HFFc6 (cell line): ENCODE data around the gene KCNIP3. TPM values are rescaled to one million over a fixed set of nuclear protein-coding genes. Genes with fewer than 3 reads are reported as not detected.

Experiments
- DNase-seq: peaks from one replicate; pipeline ENCODE4 v3.0.0-alpha.2; 2018
- H3K27ac Mint-ChIP-seq: 2 replicates; pipeline ENCODE4 v1.8.0; 2020; ENCODE audit warnings: mild to moderate bottlenecking, mixed read lengths
- H3K27me3 Mint-ChIP-seq: 2 replicates; pipeline ENCODE4 v1.8.0; 2021; ENCODE audit warnings: mild to moderate bottlenecking, moderate library complexity, mixed read lengths; ENCODE audit not compliant: insufficient read depth
- H3K36me3 Mint-ChIP-seq: 2 replicates; pipeline ENCODE4 v1.8.0; 2021; ENCODE audit warnings: low read depth, mixed read lengths
- H3K4me1 Mint-ChIP-seq: 2 replicates; pipeline ENCODE4 v1.8.0; 2020; ENCODE audit warnings: low read depth, mixed read lengths
- H3K4me3 Mint-ChIP-seq: 2 replicates; pipeline ENCODE4 v1.8.0; 2020; ENCODE audit warnings: mild to moderate bottlenecking, moderate library complexity, mixed read lengths
- H3K9me3 Mint-ChIP-seq: 2 replicates; pipeline ENCODE4 v1.8.0; 2020; ENCODE audit warnings: mild to moderate bottlenecking, mixed read lengths
- CTCF ChIP-seq: fragments of 200-600 bp; sonication (generic); IDR thresholded peaks from 2 replicates; pipeline ENCODE4 v1.5.0; 2021; ENCODE audit warnings: antibody characterized with exemption, mild to moderate bottlenecking
- total RNA-seq, 6 experiments: library from RNA; stranded (reverse); fragmentation: NEBNext Ultra II Directional; extraction: Animal tissue kit (Norgen Biotek cat#: 25700); gene quantifications; 2 replicates in 1 of 6; 3 replicates in 5 of 6; pipeline ENCODE4 v1.2.3, GENCODE V29; 2021

KCNIP3 gene
- total RNA-seq, 6 experiments from 2014 or later = 0.56 to 2.4 (median 0.67) TPM

GRCh38 chr2:95303191-95303919 is 6.2 kb downstream of the KCNIP3 start:
- TF ChIP-seq CTCF = no peak
- DNase-seq = no peak
- Mint-ChIP-seq H3K27ac (no peak overlapping the region), H3K27me3 (peaks cover 24% of the 10 kb centered on the region), H3K36me3 (no peaks in the 10 kb centered on the region), H3K4me1 (no peaks in the 10 kb centered on the region), H3K4me3 (no peak overlapping the region), H3K9me3 (no peaks in the 10 kb centered on the region)

GRCh38 chr2:95305380-95306061 is 8.4 kb downstream of the KCNIP3 start:
- Mint-ChIP-seq H3K4me1 (no peaks in the 10 kb centered on the region), H3K27ac (no peak overlapping the region), H3K27me3 (peaks cover 27% of the 10 kb centered on the region), H3K9me3 (no peaks in the 10 kb centered on the region), H3K4me3 (no peak overlapping the region), H3K36me3 (no peaks in the 10 kb centered on the region)
- TF ChIP-seq CTCF = no peak
- DNase-seq = no peak

GRCh38 chr2:95306336-95306895 is 9.3 kb downstream of the KCNIP3 start:
- H3K9me3 Mint-ChIP-seq = no peaks in the 10 kb centered on the region
- TF ChIP-seq CTCF = no peak
- H3K27me3 Mint-ChIP-seq = peaks cover 22% of the 10 kb centered on the region
- H3K27ac Mint-ChIP-seq = no peak overlapping the region
- no peaks in the 10 kb centered on the region for H3K36me3 Mint-ChIP-seq
- no peaks in the 10 kb centered on the region for H3K4me1 Mint-ChIP-seq
- no peak overlapping the region for H3K4me3 Mint-ChIP-seq
- no peak for DNase-seq

GRCh38 chr2:95307036-95307435 is 9.9 kb downstream of the KCNIP3 start:
- Mint-ChIP-seq H3K9me3 (no peaks in the 10 kb centered on the region), H3K4me1 (no peaks in the 10 kb centered on the region), H3K4me3 (no peak overlapping the region), H3K36me3 (no peaks in the 10 kb centered on the region), H3K27ac (no peak overlapping the region), H3K27me3 (peaks cover 19% of the 10 kb centered on the region)
- DNase-seq = no peak
- no peak for TF ChIP-seq CTCF

- Mint-ChIP-seq H3K27ac (no peak overlapping the region), H3K27me3 (peaks cover 16% of the 10 kb centered on the region), H3K4me3 (no peak overlapping the region)
These were observed 10.7 kb downstream of the KCNIP3 start for GRCh38 chr2:95307878-95308277.

More at GRCh38 chr2:95307878-95308277, 10.7 kb downstream of the KCNIP3 start:
- TF ChIP-seq CTCF = no peak
- H3K4me1 Mint-ChIP-seq = no peaks in the 10 kb centered on the region
- H3K9me3 Mint-ChIP-seq = no peaks in the 10 kb centered on the region
- DNase-seq = no peak
- no peaks in the 10 kb centered on the region for H3K36me3 Mint-ChIP-seq
